Measurements from ENCODE around the gene CNN3.

DNA sequence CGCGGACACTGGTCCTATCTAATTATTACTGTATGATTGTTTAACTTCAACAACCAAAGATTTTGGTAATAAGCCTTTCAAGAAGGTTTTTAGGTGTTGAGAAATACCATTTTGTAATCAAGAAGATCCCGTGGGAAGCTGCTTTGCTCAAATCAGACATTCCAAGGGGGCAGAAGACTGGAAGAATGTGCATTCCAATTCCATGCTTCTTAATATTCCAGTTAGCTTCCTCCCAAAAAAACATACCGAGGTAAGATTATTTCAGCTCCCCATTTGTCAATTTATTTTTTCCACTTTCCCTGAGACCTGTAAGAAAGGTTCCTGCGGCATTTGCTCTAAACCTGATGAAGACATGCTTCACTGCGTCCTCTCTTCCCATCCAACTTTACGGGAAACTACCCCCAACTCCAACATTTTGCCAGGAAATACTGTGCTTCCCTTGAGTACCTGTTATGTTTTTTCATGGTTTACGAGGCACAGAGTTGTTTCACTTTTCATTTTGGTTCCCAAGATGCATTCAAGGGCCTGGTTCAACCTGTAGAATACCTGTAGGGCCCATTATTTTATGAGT lies 4.1 kb downstream of the CNN3 start:
- TF ChIP-seq, protein P1, sequence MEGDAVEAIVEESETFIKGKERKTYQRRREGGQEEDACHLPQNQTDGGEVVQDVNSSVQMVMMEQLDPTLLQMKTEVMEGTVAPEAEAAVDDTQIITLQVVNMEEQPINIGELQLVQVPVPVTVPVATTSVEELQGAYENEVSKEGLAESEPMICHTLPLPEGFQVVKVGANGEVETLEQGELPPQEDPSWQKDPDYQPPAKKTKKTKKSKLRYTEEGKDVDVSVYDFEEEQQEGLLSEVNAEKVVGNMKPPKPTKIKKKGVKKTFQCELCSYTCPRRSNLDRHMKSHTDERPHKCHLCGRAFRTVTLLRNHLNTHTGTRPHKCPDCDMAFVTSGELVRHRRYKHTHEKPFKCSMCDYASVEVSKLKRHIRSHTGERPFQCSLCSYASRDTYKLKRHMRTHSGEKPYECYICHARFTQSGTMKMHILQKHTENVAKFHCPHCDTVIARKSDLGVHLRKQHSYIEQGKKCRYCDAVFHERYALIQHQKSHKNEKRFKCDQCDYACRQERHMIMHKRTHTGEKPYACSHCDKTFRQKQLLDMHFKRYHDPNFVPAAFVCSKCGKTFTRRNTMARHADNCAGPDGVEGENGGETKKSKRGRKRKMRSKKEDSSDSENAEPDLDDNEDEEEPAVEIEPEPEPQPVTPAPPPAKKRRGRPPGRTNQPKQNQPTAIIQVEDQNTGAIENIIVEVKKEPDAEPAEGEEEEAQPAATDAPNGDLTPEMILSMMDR (IDR thresholded peaks at IDR 0.05): no peak
- TF ChIP-seq POLR2A (IDR thresholded peaks at IDR 0.05) (no peak), POLR2AphosphoS5 (IDR thresholded peaks at IDR 0.05) (no peak), EP300 (IDR thresholded peaks at IDR 0.05) (no peak)
